Measurements from ENCODE around the gene AGXT. TPM values are rescaled to one million over a fixed set of nuclear protein-coding genes. Genes with fewer than 3 reads are reported as not detected.

AGXT gene
- total RNA-seq, 1 donor from 2014 or later, result not detected

DNA sequence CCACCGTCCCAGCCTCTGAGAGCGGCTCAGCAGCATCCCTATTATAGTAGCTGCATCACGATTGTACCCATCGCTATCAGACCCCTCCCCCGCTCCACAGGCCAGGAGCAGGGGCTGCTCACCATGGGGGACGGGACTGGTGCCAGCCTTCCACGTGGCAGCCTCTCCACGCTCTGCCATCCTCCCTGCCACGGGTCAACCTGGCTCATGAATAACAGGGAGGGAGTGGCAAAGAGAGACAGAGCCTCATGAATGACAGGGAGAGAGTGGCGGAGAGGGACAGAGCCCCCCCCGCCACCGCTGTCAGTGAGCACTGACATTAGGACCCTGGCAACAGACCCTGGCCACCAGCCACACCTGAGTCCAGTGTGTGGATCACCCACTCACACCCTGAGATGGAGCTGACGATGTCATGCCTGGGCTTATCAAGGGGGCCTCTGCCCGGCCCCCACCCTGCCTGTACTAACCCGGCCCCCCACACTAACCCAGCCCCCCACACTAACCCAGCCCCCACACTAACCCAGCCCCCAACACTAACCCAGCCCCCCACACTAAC, 54.4 kb downstream of the AGXT start:
- TF ChIP-seq, protein P1, sequence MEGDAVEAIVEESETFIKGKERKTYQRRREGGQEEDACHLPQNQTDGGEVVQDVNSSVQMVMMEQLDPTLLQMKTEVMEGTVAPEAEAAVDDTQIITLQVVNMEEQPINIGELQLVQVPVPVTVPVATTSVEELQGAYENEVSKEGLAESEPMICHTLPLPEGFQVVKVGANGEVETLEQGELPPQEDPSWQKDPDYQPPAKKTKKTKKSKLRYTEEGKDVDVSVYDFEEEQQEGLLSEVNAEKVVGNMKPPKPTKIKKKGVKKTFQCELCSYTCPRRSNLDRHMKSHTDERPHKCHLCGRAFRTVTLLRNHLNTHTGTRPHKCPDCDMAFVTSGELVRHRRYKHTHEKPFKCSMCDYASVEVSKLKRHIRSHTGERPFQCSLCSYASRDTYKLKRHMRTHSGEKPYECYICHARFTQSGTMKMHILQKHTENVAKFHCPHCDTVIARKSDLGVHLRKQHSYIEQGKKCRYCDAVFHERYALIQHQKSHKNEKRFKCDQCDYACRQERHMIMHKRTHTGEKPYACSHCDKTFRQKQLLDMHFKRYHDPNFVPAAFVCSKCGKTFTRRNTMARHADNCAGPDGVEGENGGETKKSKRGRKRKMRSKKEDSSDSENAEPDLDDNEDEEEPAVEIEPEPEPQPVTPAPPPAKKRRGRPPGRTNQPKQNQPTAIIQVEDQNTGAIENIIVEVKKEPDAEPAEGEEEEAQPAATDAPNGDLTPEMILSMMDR (IDR thresholded peaks at IDR 0.05), result no peak
- no peak for DNase-seq (ENCODE audit: low spot score in 2 of 2)
- Histone ChIP-seq H3K4me3 (no peak overlapping the region), H3K36me3 (no peaks in the 10 kb centered on the region), H3K27me3 (no peaks in the 10 kb centered on the region), H3K27ac (no peak overlapping the region), H3K4me1 (peaks cover 0 to 5% of the 10 kb centered on the region in 2 donors), H3K9me3 (peaks cover 0 to 5% of the 10 kb centered on the region in 2 donors)
- intact Hi-C loops (cut with DNase I), result no loop called here

DNA sequence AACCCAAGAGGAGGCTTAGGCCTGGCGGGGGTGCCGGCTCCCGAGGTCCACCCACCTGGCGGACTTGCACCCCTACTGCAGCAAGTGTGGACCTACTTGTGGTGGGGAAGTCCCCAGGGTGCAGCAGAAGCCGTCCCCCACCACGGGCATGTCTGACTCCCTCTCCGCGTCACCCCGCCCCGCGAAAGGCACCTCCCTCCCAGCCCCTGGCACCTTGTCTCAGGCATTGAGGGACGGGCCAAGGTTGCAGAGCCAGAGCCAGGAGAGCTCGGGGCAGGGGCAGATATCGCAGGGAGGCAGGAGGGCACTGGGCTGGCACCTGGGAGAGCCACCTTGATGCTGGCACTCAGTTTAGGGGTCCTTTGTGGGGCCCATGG, 56.6 kb downstream of the AGXT start:
- TF ChIP-seq, protein P1 (IDR thresholded peaks at IDR 0.05), result no peak

DNA sequence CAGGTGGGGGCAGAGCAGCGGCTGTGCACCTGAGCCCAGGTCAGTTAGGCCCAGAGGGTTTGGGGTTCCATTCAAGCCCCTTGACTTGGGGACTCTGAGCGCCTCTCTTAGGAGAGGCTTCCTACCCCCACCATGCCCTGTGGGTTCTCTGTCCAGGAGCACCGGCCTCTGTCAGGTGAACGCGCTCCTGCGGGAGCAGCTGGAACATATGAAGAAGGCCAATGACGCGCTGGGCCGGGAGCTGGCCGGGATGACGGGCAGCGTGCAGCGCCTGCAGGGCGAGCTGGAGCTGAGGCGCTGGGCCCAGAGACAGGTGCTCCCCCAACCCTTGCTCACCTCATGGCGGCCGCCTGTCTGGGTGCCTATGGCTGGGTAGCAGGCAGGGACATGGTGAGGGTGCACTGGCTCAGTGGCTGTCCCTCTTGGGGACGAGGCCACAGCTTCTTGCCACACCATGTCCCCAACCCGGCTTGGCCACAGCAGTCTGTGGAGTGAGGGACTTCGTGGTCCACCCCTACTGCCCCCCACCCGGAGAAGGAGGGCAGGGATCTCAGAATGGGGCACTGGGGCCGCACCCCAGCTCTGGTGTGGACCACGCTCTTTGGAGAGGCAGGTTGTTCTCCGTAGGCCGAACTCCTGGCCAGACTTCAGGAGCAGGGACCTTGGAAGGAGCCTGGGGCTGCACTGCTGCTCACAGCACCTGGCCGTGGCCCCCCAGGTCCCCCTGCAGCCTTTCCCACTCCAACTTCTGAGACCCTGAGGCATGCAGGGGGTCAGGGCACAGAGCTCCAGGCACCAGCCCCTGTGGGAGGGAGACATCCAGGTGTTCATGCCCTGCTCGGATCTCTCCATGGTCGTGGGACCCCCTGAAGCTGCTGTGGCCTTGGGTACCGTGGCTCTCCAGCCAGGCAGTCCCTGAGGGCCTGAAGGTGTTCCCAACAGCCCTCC, 57.2 kb downstream of the AGXT start:
- H3K27me3 ChIP-seq, result no peaks in the 10 kb centered on the region
- H3K4me1 ChIP-seq, result peaks cover 0 to 5% of the 10 kb centered on the region in 2 donors
- peaks cover 0 to 11% of the 10 kb centered on the region in 2 donors for H3K9me3 ChIP-seq
- no peak overlapping the region for H3K27ac ChIP-seq
- TF ChIP-seq, protein P1 (IDR thresholded peaks at IDR 0.05), result no peak
- H3K36me3 ChIP-seq, result no peaks in the 10 kb centered on the region
- intact Hi-C loops (cut with DNase I), result no loop called here
- DNase-seq (ENCODE audit: low spot score in 2 of 2), result peak in 1 of 2 donors; percentile 61
- no peak overlapping the region for H3K4me3 ChIP-seq

More for the DNA sequence above, 56.6 kb downstream of the AGXT start:
- Histone ChIP-seq H3K4me3 (no peak overlapping the region), H3K4me1 (peaks cover 0 to 5% of the 10 kb centered on the region in 2 donors), H3K27me3 (no peaks in the 10 kb centered on the region), H3K27ac (no peak overlapping the region), H3K36me3 (no peaks in the 10 kb centered on the region), H3K9me3 (peaks cover 0 to 11% of the 10 kb centered on the region in 2 donors)
- intact Hi-C loops (cut with DNase I), result no loop called here
- peak in 1 of 2 donors; percentile 61 for DNase-seq (ENCODE audit: low spot score in 2 of 2)

DNA sequence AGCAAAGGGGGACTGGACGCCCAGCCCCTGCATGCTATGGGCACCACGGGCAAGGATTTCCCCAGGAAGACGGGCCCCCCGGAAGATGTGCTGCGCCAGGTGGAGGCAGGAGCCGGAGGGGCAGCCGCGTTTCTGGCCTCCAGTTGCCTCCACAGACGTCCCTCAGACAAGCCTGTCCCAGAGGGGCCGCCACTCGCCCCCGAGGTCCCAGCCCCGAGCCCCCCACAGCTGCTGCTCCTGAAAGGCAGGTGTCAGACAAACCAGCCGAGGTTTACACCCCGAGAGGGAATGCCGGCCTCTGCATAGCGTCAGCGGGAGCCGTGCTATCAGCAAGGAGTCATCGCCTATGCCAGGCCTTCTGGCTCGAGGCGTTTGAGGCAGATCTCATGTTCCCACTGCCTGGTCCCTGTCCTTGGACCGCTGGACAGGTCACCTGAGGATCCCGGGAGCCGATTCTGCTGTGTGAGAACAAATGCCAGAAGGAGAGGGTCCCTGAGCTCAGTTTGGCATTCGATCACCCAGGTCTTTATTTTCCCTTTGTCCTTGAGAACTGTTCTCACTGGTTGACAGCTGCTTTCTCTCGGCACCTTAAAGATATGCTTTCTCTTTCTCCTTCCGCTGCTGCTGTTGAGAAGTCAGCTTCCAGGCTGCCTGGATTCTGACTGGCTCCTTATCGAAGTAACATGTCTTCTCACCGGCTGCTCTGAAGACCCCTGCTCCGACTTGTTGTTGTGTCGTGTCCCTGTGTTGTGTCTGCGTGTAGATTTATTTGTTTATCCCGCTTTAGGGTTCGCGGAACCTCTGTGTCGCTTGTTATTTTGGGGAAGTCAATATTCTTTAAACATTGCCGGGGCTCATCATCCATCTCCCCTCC, 58.1 kb downstream of the AGXT start:
- Histone ChIP-seq H3K4me3 (peak overlapping the region in 1 of 2 donors; percentile 30), H3K4me1 (peaks cover 0 to 1% of the 10 kb centered on the region in 2 donors), H3K27me3 (no peaks in the 10 kb centered on the region), H3K36me3 (no peaks in the 10 kb centered on the region), H3K27ac (no peak overlapping the region), H3K9me3 (peaks cover 0 to 11% of the 10 kb centered on the region in 2 donors)
- TF ChIP-seq, protein P1 (IDR thresholded peaks at IDR 0.05), result no peak
- intact Hi-C loops (cut with DNase I), result no loop called here
- DNase-seq (ENCODE audit: low spot score in 2 of 2), result peak in 1 of 2 donors; percentile 63

DNA sequence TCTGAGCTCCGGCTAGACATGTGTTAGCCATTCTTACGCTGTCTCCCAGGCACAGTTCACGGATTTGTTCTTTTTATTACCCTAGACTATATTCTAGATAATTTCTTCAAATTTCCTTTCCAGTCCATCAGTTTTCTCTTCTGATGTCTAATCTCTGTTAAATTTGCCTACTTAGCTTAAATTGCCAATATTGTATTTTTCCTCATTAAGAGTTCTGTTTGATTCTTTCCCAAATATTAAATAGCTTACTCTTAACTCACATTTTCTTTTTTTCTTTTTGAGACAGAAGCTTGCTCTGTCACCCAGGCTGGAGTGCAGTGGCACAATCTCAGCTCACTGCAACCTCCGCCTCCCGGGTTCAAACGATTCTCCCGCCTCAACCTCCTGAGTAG, 58.8 kb downstream of the AGXT start:
- Histone ChIP-seq H3K36me3 (no peaks in the 10 kb centered on the region), H3K27ac (no peak overlapping the region), H3K4me3 (no peak overlapping the region), H3K9me3 (peaks cover 0 to 11% of the 10 kb centered on the region in 2 donors), H3K27me3 (no peaks in the 10 kb centered on the region), H3K4me1 (no peaks in the 10 kb centered on the region)
- intact Hi-C loops (cut with DNase I), result no loop called here
- DNase-seq (ENCODE audit: low spot score in 2 of 2), result no peak
- TF ChIP-seq, protein P1 (IDR thresholded peaks at IDR 0.05), result no peak

Measured in ascending aorta (tissue), 2 donors.